HEK293 (cell line): Measurements from ENCODE around the gene TRAF2.
A peak's percentile ranks its signal among the peaks of the same experiment; 100 is the strongest.

ENCODE experiments used
- CTCF ChIA-PET: fragments of 350-600 bp; formaldehyde crosslinking; extraction: SDS; loops from one replicate; lab custom pipeline; 2021; ENCODE audit warnings: antibody characterized with exemption; lab: Yijun Ruan, JAX
- POLR2A ChIA-PET: fragments of 300-600 bp; formaldehyde crosslinking; extraction: SDS; loops from one replicate; lab custom pipeline; 2020; ENCODE audit warnings: antibody characterized with exemption, inconsistent platforms; lab: Yijun Ruan, JAX
- H3K27ac ChIP-seq: fragments of 200-500 bp; sonication (Bioruptor generic); 2 replicates; pipeline ENCODE4 v1.5.1; 2014; ENCODE audit warnings: low read depth, low read length, control low read depth, inconsistent platforms; ENCODE audit errors: extremely low read depth
- H3K36me3 ChIP-seq, 2 experiments: fragments of 200-500 bp in 1 of 2; sonication (Bioruptor generic) in 1 of 2; 1 replicate in 1 of 2; 2 replicates in 1 of 2; pipeline ENCODE4 v1.5.1; 2014 to 2017; ENCODE audit warnings: inconsistent platforms in 2 of 2, low read length in 2 of 2; ENCODE audit not compliant: control insufficient read depth in 2 of 2, insufficient read depth in 1 of 2
- H3K4me1 ChIP-seq: fragments of 200-500 bp; sonication (Bioruptor generic); 2 replicates; pipeline ENCODE4 v1.5.1; 2014; ENCODE audit warnings: mild to moderate bottlenecking, low read length, inconsistent platforms; ENCODE audit not compliant: control insufficient read depth, insufficient read depth
- H3K4me3 ChIP-seq: 2 replicates; pipeline ENCODE4 v1.5.1; 2011; ENCODE audit warnings: low read depth, mild to moderate bottlenecking, control low read depth, low read length, moderate library complexity
- H3K9me3 ChIP-seq: fragments of 200-500 bp; sonication (Bioruptor generic); 2 replicates; pipeline ENCODE4 v1.5.1; 2014; ENCODE audit warnings: low read depth, low read length, inconsistent platforms; ENCODE audit not compliant: control insufficient read depth, insufficient read depth
- BCL11B ChIP-seq: fragments of 450-650 bp; formaldehyde crosslinking; IDR thresholded peaks from 2 replicates; pipeline ENCODE4 v1.5.1; 2016; ENCODE audit warnings: low read depth, missing biosample characterization, missing genetic modification characterization
- GLI4 ChIP-seq: fragments of 450-650 bp; formaldehyde crosslinking; IDR thresholded peaks from 2 replicates; pipeline ENCODE4 v1.5.1; 2016; ENCODE audit warnings: missing biosample characterization, missing genetic modification characterization
- GLIS1 ChIP-seq: fragments of 450-650 bp; formaldehyde crosslinking; IDR thresholded peaks from 2 replicates; pipeline ENCODE4 v1.5.1; 2016; ENCODE audit warnings: missing biosample characterization, missing genetic modification characterization
- HOXA7 ChIP-seq: sonication (generic); formaldehyde crosslinking; IDR thresholded peaks from 2 replicates; pipeline ENCODE4 v1.8.1; 2022; ENCODE audit warnings: missing genetic modification reagents, borderline replicate concordance
- OSR2 ChIP-seq: fragments of 450-650 bp; formaldehyde crosslinking; IDR thresholded peaks from 2 replicates; pipeline ENCODE4 v1.5.1; 2016; ENCODE audit warnings: missing biosample characterization, missing genetic modification characterization
- ZBTB17 ChIP-seq: fragments of 450-650 bp; formaldehyde crosslinking; IDR thresholded peaks from 2 replicates; pipeline ENCODE4 v1.5.1; 2016; ENCODE audit warnings: missing biosample characterization, missing genetic modification characterization
- ZBTB21 ChIP-seq: fragments of 450-650 bp; formaldehyde crosslinking; IDR thresholded peaks from 2 replicates; pipeline ENCODE4 v1.5.1; 2017; ENCODE audit warnings: missing biosample characterization, missing genetic modification characterization
- ZBTB8A ChIP-seq: fragments of 450-650 bp; formaldehyde crosslinking; IDR thresholded peaks from 2 replicates; pipeline ENCODE4 v1.5.1; 2016; ENCODE audit warnings: missing biosample characterization, missing genetic modification characterization
- ZFP37 ChIP-seq: fragments of 450-650 bp; formaldehyde crosslinking; IDR thresholded peaks from 2 replicates; pipeline ENCODE4 v1.5.1; 2016; ENCODE audit warnings: missing biosample characterization, missing genetic modification characterization
- ZNF157 ChIP-seq: fragments of 450-650 bp; formaldehyde crosslinking; IDR thresholded peaks from 2 replicates; pipeline ENCODE4 v1.5.1; 2016; ENCODE audit warnings: missing biosample characterization, missing genetic modification characterization
- ZNF24 ChIP-seq: fragments of 450-650 bp; formaldehyde crosslinking; IDR thresholded peaks from 2 replicates; pipeline ENCODE4 v1.5.1; 2016; ENCODE audit warnings: missing biosample characterization, missing genetic modification characterization
- ZNF350 ChIP-seq: fragments of 450-650 bp; formaldehyde crosslinking; IDR thresholded peaks from 2 replicates; pipeline ENCODE4 v1.5.0; 2017; ENCODE audit warnings: missing biosample characterization, mild to moderate bottlenecking, missing genetic modification characterization
- ZNF416 ChIP-seq: fragments of 450-650 bp; formaldehyde crosslinking; IDR thresholded peaks from 2 replicates; pipeline ENCODE4 v1.5.1; 2016; ENCODE audit warnings: missing biosample characterization, missing genetic modification characterization
- ZNF423 ChIP-seq: fragments of 450-650 bp; formaldehyde crosslinking; IDR thresholded peaks from 2 replicates; pipeline ENCODE4 v1.5.1; 2016; ENCODE audit warnings: missing biosample characterization, missing genetic modification characterization
- ZNF529 ChIP-seq: fragments of 450-650 bp; formaldehyde crosslinking; IDR thresholded peaks from 2 replicates; pipeline ENCODE4 v1.5.1; 2017; ENCODE audit warnings: missing genetic modification characterization, missing biosample characterization; ENCODE audit not compliant: insufficient replicate concordance
- ZNF621 ChIP-seq: fragments of 450-650 bp; formaldehyde crosslinking; IDR thresholded peaks from 2 replicates; pipeline ENCODE4 v1.5.1; 2017; ENCODE audit warnings: missing biosample characterization, missing genetic modification characterization
- ZNF624 ChIP-seq: fragments of 450-650 bp; formaldehyde crosslinking; IDR thresholded peaks from 2 replicates; pipeline ENCODE4 v1.5.1; 2017; ENCODE audit warnings: missing biosample characterization, missing genetic modification characterization
- ZNF629 ChIP-seq: fragments of 450-650 bp; formaldehyde crosslinking; IDR thresholded peaks from 2 replicates; pipeline ENCODE4 v1.5.1; 2017; ENCODE audit warnings: missing biosample characterization, missing genetic modification characterization
- ZNF791 ChIP-seq: fragments of 450-650 bp; formaldehyde crosslinking; IDR thresholded peaks from 2 replicates; pipeline ENCODE4 v1.5.1; 2016; ENCODE audit warnings: missing biosample characterization, missing genetic modification characterization
- TF ChIP-seq, protein P1 (sequence below): fragments of 450-650 bp; formaldehyde crosslinking; IDR thresholded peaks from 2 replicates; pipeline ENCODE4; 2016; ENCODE audit warnings: missing biosample characterization, missing genetic modification characterization
- TF ChIP-seq, protein P2 (sequence below): fragments of 450-650 bp; formaldehyde crosslinking; IDR thresholded peaks from 2 replicates; pipeline ENCODE4 v1.5.1; 2016; ENCODE audit warnings: missing biosample characterization, missing genetic modification characterization
- TF ChIP-seq, protein P3 (sequence below): fragments of 450-650 bp; formaldehyde crosslinking; IDR thresholded peaks from 2 replicates; pipeline ENCODE4 v1.5.1; 2016; ENCODE audit warnings: missing biosample characterization, missing genetic modification characterization
- TF ChIP-seq, protein P4 (sequence below): fragments of 450-650 bp; formaldehyde crosslinking; IDR thresholded peaks from 2 replicates; pipeline ENCODE4 v1.5.1; 2016; ENCODE audit warnings: missing biosample characterization, missing genetic modification characterization
- TF ChIP-seq, protein P5 (sequence below): fragments of 450-650 bp; formaldehyde crosslinking; IDR thresholded peaks from 2 replicates; pipeline ENCODE4 v1.5.1; 2016; ENCODE audit warnings: missing biosample characterization, missing genetic modification characterization, low read depth

Gene TRAF2

DNA sequence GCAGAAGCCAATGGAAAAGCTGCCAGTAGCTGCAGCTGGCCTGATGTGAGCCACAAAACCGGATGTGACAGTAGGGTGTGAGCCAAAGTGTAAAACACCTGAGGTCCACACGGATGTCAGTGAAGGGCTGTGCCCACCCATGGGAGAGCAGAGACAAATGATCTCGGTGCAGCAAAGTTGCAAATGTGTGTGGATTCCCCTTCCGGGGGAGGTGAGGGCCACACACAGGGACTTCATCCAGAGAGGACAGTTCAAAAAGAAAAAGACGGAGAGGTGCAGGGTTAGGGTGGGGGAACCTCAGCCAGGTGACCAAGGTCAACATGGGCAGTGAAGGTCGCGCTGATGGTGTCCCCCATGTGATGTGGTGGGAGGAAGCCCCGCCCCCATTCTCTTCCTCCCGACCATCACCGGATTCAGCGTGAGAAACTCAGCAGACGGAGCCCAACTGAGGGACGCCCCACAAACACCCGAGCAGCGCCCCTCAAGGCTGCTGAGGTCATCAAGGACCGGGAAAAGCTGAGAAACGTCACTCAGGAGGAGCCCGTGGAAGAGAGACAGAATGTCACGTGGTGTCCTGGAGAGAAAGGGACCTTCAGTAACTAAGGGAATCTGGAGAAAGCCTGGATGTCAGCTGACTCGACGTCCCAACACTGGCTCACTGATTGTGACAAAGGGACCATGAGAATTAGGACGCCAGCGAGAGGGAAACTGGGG lies 79.6 kb downstream of the TRAF2 start (continued):
- TF ChIP-seq GLI4 (no peak), BCL11B (tag by site-specific recombination) (no peak), ZNF529 (tag by site-specific recombination) (no peak), ZNF791 (tag by site-specific recombination) (no peak), ZNF157 (tag by site-specific recombination) (no peak), ZNF350 (tag by site-specific recombination) (no peak), ZNF624 (tag by site-specific recombination) (no peak), ZBTB8A (peak; percentile 83), ZNF423 (tag by site-specific recombination) (no peak), ZBTB21 (tag by site-specific recombination) (0 out of 2 replicates have a peak, but pooled peaks have one; percentile 41), ZFP37 (tag by site-specific recombination) (no peak), ZNF24 (tag by site-specific recombination) (no peak), ZNF621 (no peak), ZBTB17 (no peak)
- TF ChIP-seq, protein P1, sequence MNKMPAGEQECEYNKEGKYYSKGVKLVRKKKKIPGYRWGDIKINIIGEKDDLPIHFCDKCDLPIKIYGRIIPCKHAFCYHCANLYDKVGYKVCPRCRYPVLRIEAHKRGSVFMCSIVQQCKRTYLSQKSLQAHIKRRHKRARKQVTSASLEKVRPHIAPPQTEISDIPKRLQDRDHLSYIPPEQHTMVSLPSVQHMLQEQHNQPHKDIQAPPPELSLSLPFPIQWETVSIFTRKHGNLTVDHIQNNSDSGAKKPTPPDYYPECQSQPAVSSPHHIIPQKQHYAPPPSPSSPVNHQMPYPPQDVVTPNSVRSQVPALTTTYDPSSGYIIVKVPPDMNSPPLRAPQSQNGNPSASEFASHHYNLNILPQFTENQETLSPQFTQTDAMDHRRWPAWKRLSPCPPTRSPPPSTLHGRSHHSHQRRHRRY (tag by site-specific recombination): no peak
- TF ChIP-seq, protein P2, sequence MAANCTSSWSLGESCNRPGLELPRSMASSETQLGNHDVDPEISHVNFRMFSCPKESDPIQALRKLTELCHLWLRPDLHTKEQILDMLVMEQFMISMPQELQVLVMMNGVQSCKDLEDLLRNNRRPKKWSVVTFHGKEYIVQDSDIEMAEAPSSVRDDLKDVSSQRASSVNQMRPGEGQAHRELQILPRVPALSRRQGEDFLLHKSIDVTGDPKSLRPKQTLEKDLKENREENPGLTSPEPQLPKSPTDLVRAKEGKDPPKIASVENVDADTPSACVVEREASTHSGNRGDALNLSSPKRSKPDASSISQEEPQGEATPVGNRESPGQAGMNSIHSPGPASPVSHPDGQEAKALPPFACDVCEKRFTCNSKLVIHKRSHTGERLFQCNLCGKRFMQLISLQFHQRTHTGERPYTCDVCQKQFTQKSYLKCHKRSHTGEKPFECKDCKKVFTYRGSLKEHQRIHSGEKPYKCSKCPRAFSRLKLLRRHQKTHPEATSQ (tag by site-specific recombination): no peak
- TF ChIP-seq, protein P3, sequence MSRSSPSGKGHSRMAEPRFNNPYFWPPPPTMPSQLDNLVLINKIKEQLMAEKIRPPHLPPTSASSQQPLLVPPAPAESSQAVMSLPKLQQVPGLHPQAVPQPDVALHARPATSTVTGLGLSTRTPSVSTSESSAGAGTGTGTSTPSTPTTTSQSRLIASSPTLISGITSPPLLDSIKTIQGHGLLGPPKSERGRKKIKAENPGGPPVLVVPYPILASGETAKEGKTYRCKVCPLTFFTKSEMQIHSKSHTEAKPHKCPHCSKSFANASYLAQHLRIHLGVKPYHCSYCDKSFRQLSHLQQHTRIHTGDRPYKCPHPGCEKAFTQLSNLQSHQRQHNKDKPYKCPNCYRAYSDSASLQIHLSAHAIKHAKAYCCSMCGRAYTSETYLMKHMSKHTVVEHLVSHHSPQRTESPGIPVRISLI: no peak

DNA sequence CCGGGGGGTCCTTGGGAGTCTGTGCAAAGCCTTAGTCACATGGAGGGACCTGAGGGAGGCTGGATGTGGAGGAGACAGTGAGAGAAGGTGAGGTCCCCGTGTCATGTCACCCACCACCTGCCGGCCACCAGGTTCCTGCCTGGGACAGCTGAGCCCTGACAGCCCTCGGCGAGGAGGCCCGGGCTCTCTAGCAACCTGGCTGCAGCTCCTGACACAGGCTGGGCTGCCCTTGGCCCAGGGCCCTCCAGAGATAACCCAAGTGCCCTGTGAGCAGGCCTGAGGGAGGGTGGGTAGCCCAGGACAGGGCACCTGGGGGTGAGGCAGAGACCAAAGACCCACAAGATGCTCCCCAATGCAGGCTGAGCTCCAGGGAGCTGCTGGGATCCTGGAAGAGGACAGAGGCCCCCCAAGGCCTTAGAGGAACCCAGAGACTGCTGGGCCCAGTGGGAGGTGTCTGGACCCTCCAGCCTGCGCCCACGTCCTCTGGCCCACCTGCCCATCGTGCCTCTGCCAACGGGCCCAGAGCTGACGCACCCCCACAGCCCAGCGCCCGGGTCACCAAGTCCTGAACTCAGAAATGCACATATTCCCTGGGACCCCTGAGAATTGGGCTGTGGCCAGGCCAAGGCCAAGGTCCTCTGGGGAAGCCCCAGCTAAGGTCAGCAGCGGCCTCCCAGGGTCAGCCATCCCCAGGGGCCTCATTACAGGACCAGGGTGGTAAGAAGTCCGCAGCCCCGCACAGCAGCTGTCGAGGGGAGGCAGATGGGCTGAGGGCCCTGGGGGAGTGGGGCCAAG lies 82.2 kb downstream of the TRAF2 start:
- Histone ChIP-seq H3K4me3 (no peak overlapping the region), H3K36me3 (no peaks in the 10 kb centered on the region), H3K4me1 (no peaks in the 10 kb centered on the region), H3K9me3 (no peaks in the 10 kb centered on the region), H3K27ac (no peak overlapping the region)
- TF ChIP-seq, protein P4, sequence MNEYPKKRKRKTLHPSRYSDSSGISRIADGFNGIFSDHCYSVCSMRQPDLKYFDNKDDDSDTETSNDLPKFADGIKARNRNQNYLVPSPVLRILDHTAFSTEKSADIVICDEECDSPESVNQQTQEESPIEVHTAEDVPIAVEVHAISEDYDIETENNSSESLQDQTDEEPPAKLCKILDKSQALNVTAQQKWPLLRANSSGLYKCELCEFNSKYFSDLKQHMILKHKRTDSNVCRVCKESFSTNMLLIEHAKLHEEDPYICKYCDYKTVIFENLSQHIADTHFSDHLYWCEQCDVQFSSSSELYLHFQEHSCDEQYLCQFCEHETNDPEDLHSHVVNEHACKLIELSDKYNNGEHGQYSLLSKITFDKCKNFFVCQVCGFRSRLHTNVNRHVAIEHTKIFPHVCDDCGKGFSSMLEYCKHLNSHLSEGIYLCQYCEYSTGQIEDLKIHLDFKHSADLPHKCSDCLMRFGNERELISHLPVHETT (tag by site-specific recombination): no peak
- no peak for TF ChIP-seq ZNF629 (tag by site-specific recombination)
- TF ChIP-seq, protein P5, sequence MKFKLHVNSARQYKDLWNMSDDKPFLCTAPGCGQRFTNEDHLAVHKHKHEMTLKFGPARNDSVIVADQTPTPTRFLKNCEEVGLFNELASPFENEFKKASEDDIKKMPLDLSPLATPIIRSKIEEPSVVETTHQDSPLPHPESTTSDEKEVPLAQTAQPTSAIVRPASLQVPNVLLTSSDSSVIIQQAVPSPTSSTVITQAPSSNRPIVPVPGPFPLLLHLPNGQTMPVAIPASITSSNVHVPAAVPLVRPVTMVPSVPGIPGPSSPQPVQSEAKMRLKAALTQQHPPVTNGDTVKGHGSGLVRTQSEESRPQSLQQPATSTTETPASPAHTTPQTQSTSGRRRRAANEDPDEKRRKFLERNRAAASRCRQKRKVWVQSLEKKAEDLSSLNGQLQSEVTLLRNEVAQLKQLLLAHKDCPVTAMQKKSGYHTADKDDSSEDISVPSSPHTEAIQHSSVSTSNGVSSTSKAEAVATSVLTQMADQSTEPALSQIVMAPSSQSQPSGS (tag by site-specific recombination): no peak
- no peak for TF ChIP-seq ZNF350 (tag by site-specific recombination)
- no peak for TF ChIP-seq HOXA7 (CRISPR knock-in tag)
- peak; percentile 52 for TF ChIP-seq GLIS1 (tag by site-specific recombination)
- no peak for TF ChIP-seq ZNF416 (tag by site-specific recombination)
- no peak for TF ChIP-seq OSR2
- 0 out of 2 replicates have a peak, but pooled peaks have one; percentile 11 for TF ChIP-seq ZBTB8A
- ChIA-PET CTCF (interaction anchor here (1.5 kb wide), 1 partner anchor 67 kb away, joined by 3 read pairs; no protein-coding TSS in a partner anchor), POLR2A (interaction anchor here (1.0 kb wide), 1 partner anchor 20 kb away, joined by 3 read pairs; no protein-coding TSS in a partner anchor)
